Activated gamma-delta T cell treated with Interleukin-2 at 50 U/mL for 16 hours (primary cell): ENCODE data around the gene PFDN6.
"Not testable (repeated sequence)": the region's sequence is repeated elsewhere in the genome, so short reads cannot be mapped to it uniquely, and the experiment has no call there.

Experiments
- DNase-seq: peaks from one replicate; pipeline ENCODE4 v3.0.0-alpha.2; 2020

Gene PFDN6

DNA sequence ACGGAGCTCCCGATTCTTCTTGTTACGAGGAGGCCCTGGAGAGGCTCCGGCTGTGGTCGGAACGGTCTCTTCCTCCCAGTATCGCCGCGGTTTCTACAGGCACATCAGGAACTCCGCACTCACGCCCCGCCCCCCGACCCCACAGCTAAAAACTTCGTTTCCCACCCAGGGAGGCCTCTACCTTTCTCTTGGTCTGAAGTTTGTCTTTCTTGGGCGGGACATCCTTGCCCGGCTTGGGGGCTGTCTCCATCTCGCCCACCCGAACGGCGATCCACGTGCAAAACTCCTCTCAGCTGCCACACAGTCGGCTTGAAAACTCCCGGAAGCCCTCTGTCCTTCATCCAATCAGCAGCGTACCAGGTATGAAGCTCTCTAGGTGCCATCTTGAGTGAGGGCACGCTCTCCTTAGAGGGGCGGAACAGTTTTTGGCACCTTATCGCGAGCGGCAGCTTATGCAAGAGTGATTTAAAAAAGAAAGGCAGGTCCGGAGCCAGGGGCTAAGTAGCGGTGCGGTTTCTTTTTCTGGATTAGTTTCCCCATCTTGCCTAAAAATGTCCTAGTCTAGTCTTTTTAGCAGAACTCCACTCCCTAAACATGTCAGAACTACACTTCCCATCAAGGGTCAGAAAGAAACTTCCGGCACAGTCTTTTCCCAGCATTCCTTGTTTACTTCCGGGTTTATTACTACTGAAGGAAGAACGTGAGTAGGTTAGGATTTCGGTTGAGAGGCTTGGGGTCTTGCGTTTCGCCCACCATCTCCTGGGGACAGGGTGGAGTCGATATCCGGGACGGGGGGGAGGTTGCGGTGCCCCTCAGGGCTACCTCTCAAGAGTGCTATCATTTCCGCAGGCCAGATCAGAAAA is at the start of gene PFDN6, which contains the start of gene WDR46:
TSS of gene PFDN6 (plus strand) at position 681 of the 863 bp plus-strand sequence. CDS start 256 bp downstream, outside the sequence.
TSS of gene WDR46 (minus strand) at position 319 of the 863 bp plus-strand sequence. CDS start at position 250, 69 bp downstream.
- peak; percentile 77 for DNase-seq

DNA sequence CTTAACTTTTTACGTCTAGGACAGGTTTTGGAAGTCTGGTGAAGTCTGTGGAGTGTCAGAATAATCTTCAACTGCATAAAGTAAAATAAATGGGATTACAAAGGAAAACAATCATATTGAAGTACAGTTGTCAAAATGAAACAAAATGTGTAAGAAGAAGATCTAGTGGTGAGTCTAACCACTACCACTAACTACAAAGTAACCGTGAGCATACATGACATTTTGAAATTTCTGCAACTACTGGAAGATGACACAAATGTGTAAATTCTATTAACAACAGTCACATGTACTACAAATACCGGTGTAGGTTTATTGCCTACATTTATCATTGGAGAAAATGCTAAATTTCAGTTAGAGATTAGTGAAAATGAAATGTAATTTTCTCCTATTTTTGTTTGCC is 47.4 kb upstream of the PFDN6 start:
- no peak for DNase-seq

DNA sequence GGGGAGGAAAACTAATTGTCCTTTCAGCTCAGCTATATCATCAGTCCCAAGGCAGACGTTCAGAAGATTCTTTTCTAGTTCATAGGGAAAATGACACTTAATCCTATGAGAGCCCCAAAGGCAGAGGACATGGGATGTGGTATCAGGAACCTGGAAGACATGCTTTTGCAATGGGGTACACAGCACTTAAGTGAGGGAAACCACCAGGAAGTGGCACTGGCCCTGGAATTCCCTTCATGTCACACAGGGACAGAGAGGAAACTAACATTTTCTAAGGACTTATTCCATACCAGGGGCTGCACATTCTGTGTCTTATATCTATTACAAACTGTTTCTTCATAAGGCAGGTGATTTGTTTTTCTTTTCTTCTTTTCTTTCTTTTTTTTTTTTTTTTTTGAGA is 45.9 kb upstream of the PFDN6 start:
- no peak for DNase-seq

- peak; percentile 93 for DNase-seq
Observed at GRCh38 chr6:33247977-33248642, 41.3 kb upstream of the PFDN6 start.

DNA sequence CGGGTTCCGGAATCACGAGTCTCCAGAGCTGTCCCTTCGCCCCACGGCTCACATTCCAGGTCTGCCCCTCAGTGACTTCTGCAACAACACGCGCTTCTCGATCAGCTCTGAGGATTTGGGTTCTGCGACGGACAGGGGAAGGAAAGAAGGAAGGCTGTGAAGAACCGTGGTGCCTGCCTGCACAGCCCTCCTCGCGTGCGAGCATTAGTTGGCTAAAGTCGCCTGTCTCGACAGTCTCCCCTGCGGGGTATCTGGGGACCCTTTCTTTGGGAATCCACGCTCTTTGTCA is 40.8 kb upstream of the PFDN6 start:
- no peak for DNase-seq

GRCh38 chr6:33248932-33249731 is 40.3 kb upstream of the PFDN6 start:
- DNase-seq: peak; percentile 94

DNA sequence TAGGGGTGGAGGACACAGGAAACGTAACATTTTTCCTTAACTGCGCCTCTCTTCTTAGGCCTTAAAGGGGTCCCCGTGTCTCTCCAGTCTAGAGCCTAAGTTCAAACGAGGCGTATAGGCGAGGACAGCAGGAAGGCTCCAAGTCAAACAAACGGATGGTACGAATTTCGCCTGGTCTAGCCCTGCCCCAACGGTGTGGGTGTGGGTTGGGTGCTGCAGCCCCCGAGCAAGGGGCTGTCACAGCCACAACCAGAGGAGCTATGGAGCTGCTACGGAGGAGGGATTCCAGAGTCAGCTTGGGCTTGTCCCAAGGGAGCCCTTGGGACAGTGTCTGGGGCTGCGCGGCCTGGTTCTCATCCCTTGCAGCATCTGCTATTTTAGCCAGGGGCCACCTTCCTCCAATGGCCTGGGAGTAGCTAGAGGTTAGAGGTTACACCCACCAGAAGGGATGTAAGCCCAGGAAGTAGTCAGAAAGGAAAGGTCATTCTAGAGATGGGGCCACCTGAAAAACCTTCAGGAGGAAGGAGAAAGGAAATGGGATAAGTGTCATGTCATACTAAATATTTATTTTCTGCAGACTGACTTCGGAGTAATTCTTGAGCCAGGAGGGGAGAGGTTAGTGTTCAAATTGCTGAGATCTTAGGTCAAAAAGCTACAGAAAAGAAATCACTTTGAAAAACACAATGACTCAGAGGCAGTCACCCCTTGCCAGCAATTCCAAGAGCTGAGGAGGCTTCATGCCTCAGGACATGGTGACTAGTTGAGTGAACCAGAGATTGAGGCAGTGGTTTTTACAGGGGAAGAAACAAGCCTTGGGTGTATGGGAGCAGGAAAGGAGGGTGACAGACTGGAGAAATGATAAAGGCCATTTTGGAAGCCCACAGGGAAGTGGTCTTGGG is 39.4 kb upstream of the PFDN6 start:
- DNase-seq: no peak

GRCh38 chr6:33250731-33251130 is 38.7 kb upstream of the PFDN6 start:
- no peak for DNase-seq

- no peak for DNase-seq
Observed at GRCh38 chr6:33251395-33252012, 37.9 kb upstream of the PFDN6 start.

- no peak for DNase-seq
Observed at GRCh38 chr6:33252759-33253158, 36.6 kb upstream of the PFDN6 start.

DNA sequence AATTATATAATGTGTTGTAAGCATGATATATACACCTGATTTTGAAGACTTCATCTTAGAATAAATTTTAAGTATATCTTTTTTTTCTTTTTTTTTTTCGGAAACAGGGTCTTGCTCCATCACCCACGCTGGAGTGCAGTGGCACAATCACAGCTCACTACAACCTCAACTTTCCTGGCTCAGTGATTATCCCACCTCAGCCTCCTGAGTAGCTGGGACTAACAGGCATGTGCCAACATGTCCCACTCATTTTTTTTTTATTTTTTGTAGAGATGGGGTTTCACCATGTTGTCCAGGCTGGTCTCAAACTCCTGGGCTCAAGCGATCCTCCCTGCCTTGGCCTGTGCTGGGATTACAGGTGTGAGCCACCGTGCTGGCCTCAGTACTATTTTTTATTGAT is 34.8 kb upstream of the PFDN6 start:
- no peak for DNase-seq

DNA sequence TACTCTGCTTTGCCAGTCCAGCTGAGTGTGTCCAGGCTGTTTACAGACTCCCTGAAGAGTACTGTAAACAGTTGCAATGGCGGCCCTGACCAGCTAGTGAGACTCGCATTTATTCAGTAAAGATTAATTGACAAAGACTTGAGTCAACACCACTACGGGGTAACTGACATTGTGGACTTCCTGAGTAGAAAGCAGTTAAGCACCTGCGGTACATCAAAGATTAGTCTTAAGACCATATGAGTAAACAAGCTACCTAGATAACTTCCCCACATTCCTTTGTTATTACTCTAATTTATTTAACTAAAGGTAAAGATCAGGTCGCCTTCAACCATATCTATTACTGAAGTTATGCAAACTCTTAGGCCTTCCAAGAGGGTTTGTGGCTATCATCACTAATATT is 30.4 kb upstream of the PFDN6 start:
- DNase-seq: no peak

DNA sequence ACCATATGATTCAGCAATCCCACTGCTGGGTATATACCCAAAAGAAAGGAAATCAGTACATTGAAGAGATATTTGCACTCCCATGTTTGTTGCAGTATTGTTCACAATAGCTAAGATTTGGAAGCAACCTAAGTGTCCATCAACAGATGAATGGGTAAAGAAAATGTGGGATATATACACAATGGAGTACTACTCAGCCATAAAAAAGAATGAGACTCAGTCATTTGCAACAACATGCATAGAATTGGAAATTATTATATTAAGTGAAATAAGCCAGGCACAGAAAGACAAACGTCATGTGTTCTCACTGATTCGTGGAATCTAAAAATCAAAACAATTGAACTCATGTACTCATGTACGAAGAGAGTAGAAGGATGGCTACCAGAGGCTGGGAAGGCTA is 26.9 kb upstream of the PFDN6 start:
- not testable (repeated sequence) for DNase-seq

DNA sequence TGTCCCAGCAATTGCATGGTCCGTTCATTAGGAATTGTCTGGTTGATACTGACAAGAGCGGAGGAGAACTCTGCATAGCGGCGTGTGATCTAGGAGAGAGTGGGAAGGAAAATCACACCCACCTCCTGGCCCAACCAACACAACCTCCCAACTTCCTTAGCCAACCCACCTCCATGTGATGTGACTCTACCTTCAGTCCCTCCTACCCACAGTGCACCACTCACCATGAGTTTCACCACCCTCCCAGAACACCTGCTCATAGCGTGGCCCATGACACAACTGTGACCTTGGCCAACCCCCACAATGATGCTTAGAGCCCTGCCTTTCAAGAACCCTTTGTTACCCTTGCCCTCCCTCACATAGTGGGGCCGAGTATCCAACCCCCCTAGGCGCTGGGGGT is 25.4 kb upstream of the PFDN6 start:
- no peak for DNase-seq

DNA sequence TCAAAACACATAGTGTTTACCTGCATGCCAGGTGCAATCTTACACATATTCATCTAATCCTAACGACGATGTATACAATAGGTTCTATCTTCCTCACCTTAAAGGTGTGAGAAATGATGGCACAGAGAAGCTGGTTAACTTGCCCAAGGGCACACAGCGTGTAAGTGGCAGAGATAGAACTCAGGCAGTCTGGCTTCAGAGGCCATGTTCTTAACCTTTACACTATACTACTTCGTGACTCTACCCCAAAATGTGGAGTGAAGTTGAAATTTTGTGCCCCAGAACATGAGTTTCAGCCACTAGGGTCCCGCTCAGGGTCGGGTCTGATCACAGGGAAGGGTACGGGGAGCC is 18.3 kb upstream of the PFDN6 start:
- no peak for DNase-seq

GRCh38 chr6:33271468-33272274 is 17.7 kb upstream of the PFDN6 start, which contains the start of the genes RPS18 and VPS52:
TSS of gene RPS18 (plus strand) at chr6:33272075. CDS start at chr6:33272120, 45 bp downstream.
TSS of gene VPS52 (minus strand) at chr6:33271876. CDS start at chr6:33271675, 201 bp downstream.
- DNase-seq: peak; percentile 89

DNA sequence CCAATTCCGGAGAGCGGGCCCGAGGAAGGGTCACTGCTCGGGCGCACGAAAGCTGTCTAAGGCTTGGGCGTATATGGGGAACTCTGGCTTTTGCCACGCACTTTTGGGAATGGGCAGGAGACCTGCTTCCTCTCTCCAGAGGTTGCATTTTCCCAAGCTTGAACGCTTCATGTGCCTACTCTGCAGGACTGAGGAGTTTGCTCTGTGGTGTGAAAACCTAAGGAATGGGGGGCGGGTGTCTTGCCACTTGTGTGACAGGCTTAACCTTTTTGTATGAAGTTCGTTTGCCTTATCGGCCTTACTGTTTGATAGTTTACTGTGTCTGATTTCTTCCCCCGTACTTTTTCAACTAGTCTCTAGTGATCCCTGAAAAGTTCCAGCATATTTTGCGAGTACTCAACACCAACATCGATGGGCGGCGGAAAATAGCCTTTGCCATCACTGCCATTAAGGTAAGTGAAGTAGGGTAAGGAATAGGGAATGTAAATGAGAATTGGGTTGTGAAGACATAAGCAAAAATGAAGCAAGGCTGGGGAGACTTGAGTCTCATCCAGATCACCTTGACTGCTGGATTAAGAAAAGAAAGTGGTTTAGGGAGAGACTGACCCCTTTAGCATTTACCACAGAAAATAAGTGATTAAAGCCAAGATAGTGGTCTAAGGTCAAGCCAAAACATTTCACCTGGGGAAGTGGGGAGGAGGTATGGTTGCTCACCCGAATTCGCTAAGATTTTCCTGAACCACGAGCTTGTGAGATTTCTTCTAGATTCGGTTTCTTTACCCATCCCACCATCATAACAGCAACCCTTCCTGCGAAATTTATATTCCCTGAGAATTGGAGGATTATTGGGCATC is 16.9 kb upstream of the PFDN6 start:
- DNase-seq: no peak

DNA sequence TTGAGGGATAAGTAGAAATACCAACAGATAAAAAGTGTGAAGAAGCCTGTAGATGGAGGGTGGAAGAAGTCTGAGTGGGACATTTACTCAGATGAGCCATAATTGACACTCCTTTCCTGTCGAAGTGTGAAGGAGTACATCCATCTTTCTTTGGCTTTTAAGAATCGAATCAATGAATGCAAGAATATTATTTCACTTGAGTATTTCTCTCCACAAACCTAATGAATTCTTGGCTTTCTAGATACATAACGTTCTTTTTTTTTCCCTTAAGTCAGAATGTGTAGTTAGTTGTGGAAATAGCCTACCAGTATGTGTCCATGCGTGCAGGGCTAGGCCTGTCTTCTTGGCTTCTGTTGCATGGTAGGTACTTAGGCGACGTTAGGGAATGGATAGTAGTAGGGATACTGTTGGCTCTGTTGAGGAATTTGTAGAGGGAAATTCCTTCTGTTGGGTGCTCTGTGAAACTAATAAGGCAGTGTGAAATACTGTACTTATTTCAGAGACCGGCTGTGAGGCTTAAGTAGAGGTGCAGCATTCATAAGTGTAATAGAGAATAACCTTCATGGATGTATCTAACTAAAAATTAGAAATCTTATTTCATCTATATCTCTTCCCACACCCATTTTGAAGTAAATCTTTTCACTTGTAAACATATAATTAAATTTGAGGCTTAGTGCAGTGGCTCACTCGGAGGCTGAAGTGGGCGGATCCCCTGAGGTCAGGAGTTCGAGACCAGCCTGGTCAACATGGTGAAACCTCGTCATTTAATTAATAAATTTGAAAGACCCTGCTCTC is 16.1 kb upstream of the PFDN6 start:
- DNase-seq: no peak
